OCI-LY1 (cell line): Measurements from ENCODE around the gene GLT8D2.

Experiments
- H2AFZ ChIP-seq: fragments of 200-600 bp; sonication (generic), shearing (Covaris generic); 2 replicates; pipeline ENCODE4 v1.6.0; 2014; ENCODE audit warnings: antibody characterized with exemption, mild to moderate bottlenecking, low read length
- H3F3A ChIP-seq: fragments of 200-600 bp; sonication (generic), shearing (Covaris generic); 2 replicates; pipeline ENCODE4 v1.6.0; 2014; ENCODE audit warnings: mild to moderate bottlenecking, antibody characterized with exemption, low read length, moderate library complexity; ENCODE audit not compliant: insufficient read depth
- H3K27ac ChIP-seq: fragments of 200-600 bp; sonication (generic); 2 replicates; pipeline ENCODE4 v1.5.1; 2014; ENCODE audit warnings: low read length, mixed run types, mild to moderate bottlenecking, low read depth; ENCODE audit not compliant: poor library complexity, severe bottlenecking
- H3K27me3 ChIP-seq: fragments of 200-600 bp; sonication (generic); 2 replicates; pipeline ENCODE4 v1.6.0; 2014; ENCODE audit warnings: antibody characterized with exemption, mild to moderate bottlenecking, low read length, moderate library complexity; ENCODE audit not compliant: insufficient read depth
- H3K36me3 ChIP-seq: fragments of 200-600 bp; sonication (generic); 2 replicates; pipeline ENCODE4 v1.6.1; 2014; ENCODE audit warnings: mild to moderate bottlenecking, antibody characterized with exemption, low read length, moderate library complexity, mixed read lengths; ENCODE audit not compliant: insufficient read depth
- H3K4me1 ChIP-seq: fragments of 200-600 bp; sonication (generic); 2 replicates; pipeline ENCODE4 v1.5.1; 2014; ENCODE audit warnings: mild to moderate bottlenecking, low read length, moderate library complexity; ENCODE audit not compliant: insufficient read depth, severe bottlenecking
- H3K4me2 ChIP-seq: fragments of 200-600 bp; sonication (generic), shearing (Covaris generic); 2 replicates; pipeline ENCODE4 v1.6.1; 2014; ENCODE audit warnings: low read length
- H3K4me3 ChIP-seq: fragments of 200-600 bp; sonication (generic); 2 replicates; pipeline ENCODE4 v1.5.1; 2014; ENCODE audit warnings: low read length, low read depth, mild to moderate bottlenecking, mixed read lengths; ENCODE audit not compliant: poor library complexity, severe bottlenecking
- H3K79me2 ChIP-seq: fragments of 200-600 bp; shearing (Covaris generic); 2 replicates; pipeline ENCODE4 v1.6.1; 2016; ENCODE audit warnings: mixed run types, low read length, mixed read lengths; ENCODE audit not compliant: insufficient read depth
- H3K9ac ChIP-seq: fragments of 200-600 bp; sonication (generic), shearing (Covaris generic); 2 replicates; pipeline ENCODE4 v1.6.1; 2014; ENCODE audit warnings: mild to moderate bottlenecking, low read length, mixed read lengths
- H3K9me2 ChIP-seq: fragments of 200-600 bp; sonication (generic), shearing (Covaris generic); 2 replicates; pipeline ENCODE4 v1.6.1; 2014; ENCODE audit warnings: low read depth, mild to moderate bottlenecking, low read length, mixed read lengths
- H3K9me3 ChIP-seq: fragments of 200-600 bp; shearing (Covaris generic); 2 replicates; pipeline ENCODE4 v1.6.1; 2014; ENCODE audit warnings: low read length, mixed read lengths
- H4K20me1 ChIP-seq: fragments of 200-600 bp; sonication (generic), shearing (Covaris generic); 2 replicates; pipeline ENCODE4 v1.6.0; 2016; ENCODE audit warnings: mild to moderate bottlenecking, low read length; ENCODE audit not compliant: insufficient read depth
- EZH2 ChIP-seq: fragments of 200-600 bp; sonication (generic), shearing (Covaris generic); IDR thresholded peaks from 2 replicates; pipeline ENCODE4 v1.8.0; 2017; ENCODE audit warnings: borderline replicate concordance, mixed run types, mild to moderate bottlenecking, antibody characterized with exemption, low read length, moderate library complexity, mixed read lengths
- TF ChIP-seq, protein P1 (sequence below): fragments of 200-600 bp; sonication (generic), shearing (Covaris generic); IDR thresholded peaks from 2 replicates; pipeline ENCODE4 v1.5.1; 2017; ENCODE audit warnings: mild to moderate bottlenecking, antibody characterized with exemption, low read length, moderate library complexity, mixed read lengths

The GLT8D2 gene

DNA sequence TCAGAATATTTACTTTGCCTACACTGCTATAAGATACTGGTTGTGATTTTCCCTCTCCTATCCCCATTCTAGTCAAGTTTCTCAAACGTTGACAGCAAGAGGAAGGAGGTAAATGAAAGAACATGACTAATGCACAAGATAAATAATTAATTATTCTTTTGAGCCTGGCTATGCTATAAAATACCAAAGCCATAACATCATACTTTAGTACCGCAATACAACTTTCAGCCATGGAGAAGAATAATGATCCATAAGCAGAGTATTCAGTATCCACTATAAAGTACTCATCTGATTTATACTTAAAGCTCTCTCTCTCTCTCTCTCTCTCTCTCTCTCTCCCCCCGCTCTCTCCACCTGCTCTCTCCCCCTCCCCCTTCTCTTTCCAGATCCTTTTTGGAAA is 43.1 kb downstream of the GLT8D2 start:
- TF ChIP-seq, protein P1, sequence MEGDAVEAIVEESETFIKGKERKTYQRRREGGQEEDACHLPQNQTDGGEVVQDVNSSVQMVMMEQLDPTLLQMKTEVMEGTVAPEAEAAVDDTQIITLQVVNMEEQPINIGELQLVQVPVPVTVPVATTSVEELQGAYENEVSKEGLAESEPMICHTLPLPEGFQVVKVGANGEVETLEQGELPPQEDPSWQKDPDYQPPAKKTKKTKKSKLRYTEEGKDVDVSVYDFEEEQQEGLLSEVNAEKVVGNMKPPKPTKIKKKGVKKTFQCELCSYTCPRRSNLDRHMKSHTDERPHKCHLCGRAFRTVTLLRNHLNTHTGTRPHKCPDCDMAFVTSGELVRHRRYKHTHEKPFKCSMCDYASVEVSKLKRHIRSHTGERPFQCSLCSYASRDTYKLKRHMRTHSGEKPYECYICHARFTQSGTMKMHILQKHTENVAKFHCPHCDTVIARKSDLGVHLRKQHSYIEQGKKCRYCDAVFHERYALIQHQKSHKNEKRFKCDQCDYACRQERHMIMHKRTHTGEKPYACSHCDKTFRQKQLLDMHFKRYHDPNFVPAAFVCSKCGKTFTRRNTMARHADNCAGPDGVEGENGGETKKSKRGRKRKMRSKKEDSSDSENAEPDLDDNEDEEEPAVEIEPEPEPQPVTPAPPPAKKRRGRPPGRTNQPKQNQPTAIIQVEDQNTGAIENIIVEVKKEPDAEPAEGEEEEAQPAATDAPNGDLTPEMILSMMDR = no peak
- H2AFZ ChIP-seq = no peak overlapping the region
- no peak overlapping the region for H3K9ac ChIP-seq
- H3K4me3 ChIP-seq = no peak overlapping the region
- H3K9me3 ChIP-seq = no peaks in the 10 kb centered on the region
- H3K27me3 ChIP-seq = no peaks in the 10 kb centered on the region
- no peaks in the 10 kb centered on the region for H3F3A ChIP-seq
- H3K27ac ChIP-seq = no peak overlapping the region
- no peaks in the 10 kb centered on the region for H3K36me3 ChIP-seq
- no peaks in the 10 kb centered on the region for H3K79me2 ChIP-seq
- H3K9me2 ChIP-seq = no peaks in the 10 kb centered on the region
- H4K20me1 ChIP-seq = no peaks in the 10 kb centered on the region
- no peaks in the 10 kb centered on the region for H3K4me1 ChIP-seq
- H3K4me2 ChIP-seq = no peak overlapping the region

DNA sequence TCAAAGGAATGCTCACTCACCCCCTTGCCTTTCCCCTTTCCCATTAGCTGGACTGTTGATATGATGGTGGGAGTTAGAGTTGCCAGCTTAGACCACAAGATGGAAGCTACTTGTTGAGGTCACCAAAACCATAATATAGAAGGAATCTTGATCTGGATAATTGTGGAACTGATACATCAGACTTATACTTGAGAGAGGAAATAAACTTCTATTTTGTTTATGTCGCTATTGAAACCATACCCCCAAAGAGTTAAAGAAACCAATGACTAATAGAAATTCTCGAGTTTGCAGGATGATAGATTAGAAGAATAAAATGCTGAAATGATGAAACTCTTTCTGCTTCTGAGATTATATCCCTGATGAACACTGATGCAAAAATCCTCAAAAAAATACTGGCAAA is 46.4 kb downstream of the GLT8D2 start:
- Histone ChIP-seq H3K4me2 (no peak overlapping the region), H3K27me3 (no peaks in the 10 kb centered on the region), H3K9ac (no peak overlapping the region), H3F3A (no peaks in the 10 kb centered on the region), H4K20me1 (no peaks in the 10 kb centered on the region), H3K79me2 (no peaks in the 10 kb centered on the region), H3K27ac (no peak overlapping the region), H3K4me3 (no peak overlapping the region), H3K36me3 (no peaks in the 10 kb centered on the region), H3K9me3 (no peaks in the 10 kb centered on the region), H2AFZ (no peak overlapping the region), H3K4me1 (no peaks in the 10 kb centered on the region), H3K9me2 (no peaks in the 10 kb centered on the region)
- TF ChIP-seq, protein P1 = no peak
- no peak for TF ChIP-seq EZH2

DNA sequence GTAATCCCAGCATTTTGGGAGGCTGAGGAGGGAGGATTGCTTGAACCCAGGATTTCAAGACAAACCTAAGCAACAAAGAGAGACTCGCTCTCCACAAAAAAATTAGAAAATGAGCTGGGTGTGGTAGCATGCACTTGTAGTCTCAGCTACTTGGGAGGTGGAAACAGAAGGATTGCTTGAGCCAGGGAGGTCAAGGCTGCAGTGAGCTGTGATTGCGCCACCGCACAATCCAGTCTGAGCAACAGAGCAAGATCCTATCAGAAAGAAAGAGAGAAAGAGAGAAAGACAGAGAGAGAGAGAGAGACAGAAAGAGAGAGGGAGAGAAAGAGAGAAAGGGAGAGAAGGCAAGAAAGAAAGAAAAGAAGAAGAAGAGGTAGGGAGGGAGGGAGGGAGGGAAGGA is 47.3 kb downstream of the GLT8D2 start:
- no peak overlapping the region for H3K4me2 ChIP-seq
- no peak overlapping the region for H3K27ac ChIP-seq
- H3K36me3 ChIP-seq = no peaks in the 10 kb centered on the region
- no peaks in the 10 kb centered on the region for H3K79me2 ChIP-seq
- no peaks in the 10 kb centered on the region for H3K9me3 ChIP-seq
- no peak overlapping the region for H3K9ac ChIP-seq
- no peak overlapping the region for H2AFZ ChIP-seq
- H3K4me3 ChIP-seq = no peak overlapping the region
- H3K9me2 ChIP-seq = no peaks in the 10 kb centered on the region
- H4K20me1 ChIP-seq = no peaks in the 10 kb centered on the region
- TF ChIP-seq, protein P1 = no peak
- no peak for TF ChIP-seq EZH2
- H3K4me1 ChIP-seq = no peaks in the 10 kb centered on the region
- no peaks in the 10 kb centered on the region for H3F3A ChIP-seq
- no peaks in the 10 kb centered on the region for H3K27me3 ChIP-seq
